Suppressor macrophage treated with lipopolysaccharide for 4 hours (primary cell): Measurements from ENCODE around the gene SLIRP.
"Not testable (repeated sequence)": the region's sequence is repeated elsewhere in the genome, so short reads cannot be mapped to it uniquely, and the experiment has no call there.

Experiments
- DNase-seq: peaks from one replicate; pipeline ENCODE4 v3.0.0-alpha.2; 2020

Gene SLIRP

GRCh38 chr14:77707724-77708408, at the start of gene SLIRP, which contains the start of gene ALKBH1:
Gene SLIRP (plus strand): TSS chr14:77708103. CDS start chr14:77708112, 9 bp downstream.
Gene ALKBH1 (minus strand): TSS chr14:77708023. CDS start chr14:77708004, 19 bp downstream.
- peak; percentile 93 for DNase-seq

- DNase-seq, result peak; percentile 89
Measured at GRCh38 chr14:77659831-77660230, 48.1 kb upstream of the SLIRP start.

- DNase-seq, result no peak
Measured at GRCh38 chr14:77660754-77661153, 47.1 kb upstream of the SLIRP start.

- DNase-seq, result not testable (repeated sequence)
Measured at GRCh38 chr14:77661562-77661961, 46.3 kb upstream of the SLIRP start.

- DNase-seq, result no peak
Measured at GRCh38 chr14:77663293-77663692, 44.6 kb upstream of the SLIRP start.

GRCh38 chr14:77667331-77667730, 40.6 kb upstream of the SLIRP start:
- peak; percentile 36 for DNase-seq

- no peak for DNase-seq
Measured at GRCh38 chr14:77673193-77673592, 34.7 kb upstream of the SLIRP start.

- no peak for DNase-seq
Measured at GRCh38 chr14:77674931-77675330, 33.0 kb upstream of the SLIRP start.

- no peak for DNase-seq
Measured at GRCh38 chr14:77681196-77682157, 26.4 kb upstream of the SLIRP start.

GRCh38 chr14:77682158-77682553, 25.7 kb upstream of the SLIRP start:
- DNase-seq, result no peak

GRCh38 chr14:77691259-77691658, 16.6 kb upstream of the SLIRP start:
- DNase-seq, result no peak

- DNase-seq, result peak; percentile 45
Measured at GRCh38 chr14:77707355-77707723, 564 bp upstream of the SLIRP start.

- no peak for DNase-seq
Measured at GRCh38 chr14:77708749-77709148, 846 bp downstream of the SLIRP start.

GRCh38 chr14:77709412-77709811, 1.5 kb downstream of the SLIRP start:
- DNase-seq, result no peak

- no peak for DNase-seq
Measured at GRCh38 chr14:77710364-77710763, 2.5 kb downstream of the SLIRP start.

- DNase-seq, result no peak
Measured at GRCh38 chr14:77714926-77715325, 7.0 kb downstream of the SLIRP start.

- no peak for DNase-seq
Measured at GRCh38 chr14:77717608-77718305, 9.9 kb downstream of the SLIRP start.

- DNase-seq, result no peak
Measured at GRCh38 chr14:77721437-77721836, 13.5 kb downstream of the SLIRP start.

GRCh38 chr14:77722301-77722700, 14.4 kb downstream of the SLIRP start:
- no peak for DNase-seq

- DNase-seq, result no peak
Measured at GRCh38 chr14:77730976-77731497, 23.1 kb downstream of the SLIRP start.

GRCh38 chr14:77738559-77739250, 30.8 kb downstream of the SLIRP start:
- DNase-seq, result no peak

- no peak for DNase-seq
Measured at GRCh38 chr14:77741438-77741837, 33.5 kb downstream of the SLIRP start.
